Right atrium auricular region (tissue), 2 donors: ENCODE data around the gene MARK3. TPM values are rescaled to one million over a fixed set of nuclear protein-coding genes. Genes with fewer than 3 reads are reported as not detected.

Experiments
- DNase-seq: peaks from one replicate; pipeline ENCODE4 v3.0.0-alpha.2; 2019; ENCODE audit warnings: low spot score
- H3K27ac ChIP-seq, 2 donors: fragments of 200-600 bp; sonication (generic); 1 replicate in 1 of 2; 2 replicates in 1 of 2; pipeline ENCODE4 v1.5.1; 2016 to 2019
- H3K27me3 ChIP-seq, 2 donors: fragments of 200-600 bp; sonication (generic); one replicate each; pipeline versions ENCODE4 v1.5.1 to v1.6.0; 2017 to 2019
- H3K36me3 ChIP-seq: fragments of 200-600 bp; sonication (generic); one replicate; pipeline ENCODE4 v1.5.1; 2016
- H3K4me1 ChIP-seq, 2 donors: fragments of 200-600 bp; sonication (generic); one replicate each; pipeline versions ENCODE4 v1.5.1 to v1.6.0; 2017 to 2019
- H3K4me3 ChIP-seq, 2 donors: fragments of 200-600 bp; sonication (generic); 1 replicate in 1 of 2; 2 replicates in 1 of 2; pipeline ENCODE4 v1.5.1; 2017 to 2019; ENCODE audit warnings: mild to moderate bottlenecking in 1 of 2, moderate library complexity in 1 of 2
- H3K9me3 ChIP-seq, 2 donors: fragments of 200-600 bp; sonication (generic); one replicate each; pipeline ENCODE4 v1.5.1; 2019
- total RNA-seq, 2 donors: library from RNA; depleted of rRNA; stranded (reverse); fragments of >200 nt; gene quantifications; one replicate each; pipeline ENCODE4 v1.1.0, GENCODE V29; 2016
- TF ChIP-seq, protein P1 (sequence below), 2 donors: fragments of 200-600 bp; sonication (generic); IDR thresholded peaks; one replicate each; pipeline ENCODE4 v1.5.1; 2019; ENCODE audit warnings: antibody characterized with exemption in 2 of 2

MARK3 gene
- total RNA-seq, 2 donors from 2014 or later: 71.7 to 74.2 TPM

DNA sequence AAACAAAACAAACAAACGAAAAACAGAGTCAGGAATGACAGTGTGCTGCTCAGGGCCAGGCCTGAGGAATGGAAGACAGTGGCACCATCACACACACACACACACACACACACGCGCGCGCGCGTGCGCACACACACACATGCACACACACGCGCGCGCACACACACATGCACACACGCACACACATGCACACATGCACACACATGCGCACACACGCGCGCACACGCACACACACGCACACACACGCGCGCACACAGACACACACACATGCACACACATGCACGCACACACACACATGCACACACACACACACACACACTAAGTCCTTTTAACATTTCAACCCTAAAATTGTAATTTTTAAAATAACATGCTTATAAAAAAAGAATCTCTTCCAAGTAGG is 13.2 kb upstream of the MARK3 start:
- no peak overlapping the region for H3K27ac ChIP-seq
- no peaks in the 10 kb centered on the region for H3K27me3 ChIP-seq
- H3K4me3 ChIP-seq: no peak overlapping the region
- TF ChIP-seq, protein P1, sequence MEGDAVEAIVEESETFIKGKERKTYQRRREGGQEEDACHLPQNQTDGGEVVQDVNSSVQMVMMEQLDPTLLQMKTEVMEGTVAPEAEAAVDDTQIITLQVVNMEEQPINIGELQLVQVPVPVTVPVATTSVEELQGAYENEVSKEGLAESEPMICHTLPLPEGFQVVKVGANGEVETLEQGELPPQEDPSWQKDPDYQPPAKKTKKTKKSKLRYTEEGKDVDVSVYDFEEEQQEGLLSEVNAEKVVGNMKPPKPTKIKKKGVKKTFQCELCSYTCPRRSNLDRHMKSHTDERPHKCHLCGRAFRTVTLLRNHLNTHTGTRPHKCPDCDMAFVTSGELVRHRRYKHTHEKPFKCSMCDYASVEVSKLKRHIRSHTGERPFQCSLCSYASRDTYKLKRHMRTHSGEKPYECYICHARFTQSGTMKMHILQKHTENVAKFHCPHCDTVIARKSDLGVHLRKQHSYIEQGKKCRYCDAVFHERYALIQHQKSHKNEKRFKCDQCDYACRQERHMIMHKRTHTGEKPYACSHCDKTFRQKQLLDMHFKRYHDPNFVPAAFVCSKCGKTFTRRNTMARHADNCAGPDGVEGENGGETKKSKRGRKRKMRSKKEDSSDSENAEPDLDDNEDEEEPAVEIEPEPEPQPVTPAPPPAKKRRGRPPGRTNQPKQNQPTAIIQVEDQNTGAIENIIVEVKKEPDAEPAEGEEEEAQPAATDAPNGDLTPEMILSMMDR (IDR thresholded peaks at IDR 0.05): no peak
- no peaks in the 10 kb centered on the region for H3K4me1 ChIP-seq
- no peaks in the 10 kb centered on the region for H3K36me3 ChIP-seq
- no peak for DNase-seq
- no peaks in the 10 kb centered on the region for H3K9me3 ChIP-seq

DNA sequence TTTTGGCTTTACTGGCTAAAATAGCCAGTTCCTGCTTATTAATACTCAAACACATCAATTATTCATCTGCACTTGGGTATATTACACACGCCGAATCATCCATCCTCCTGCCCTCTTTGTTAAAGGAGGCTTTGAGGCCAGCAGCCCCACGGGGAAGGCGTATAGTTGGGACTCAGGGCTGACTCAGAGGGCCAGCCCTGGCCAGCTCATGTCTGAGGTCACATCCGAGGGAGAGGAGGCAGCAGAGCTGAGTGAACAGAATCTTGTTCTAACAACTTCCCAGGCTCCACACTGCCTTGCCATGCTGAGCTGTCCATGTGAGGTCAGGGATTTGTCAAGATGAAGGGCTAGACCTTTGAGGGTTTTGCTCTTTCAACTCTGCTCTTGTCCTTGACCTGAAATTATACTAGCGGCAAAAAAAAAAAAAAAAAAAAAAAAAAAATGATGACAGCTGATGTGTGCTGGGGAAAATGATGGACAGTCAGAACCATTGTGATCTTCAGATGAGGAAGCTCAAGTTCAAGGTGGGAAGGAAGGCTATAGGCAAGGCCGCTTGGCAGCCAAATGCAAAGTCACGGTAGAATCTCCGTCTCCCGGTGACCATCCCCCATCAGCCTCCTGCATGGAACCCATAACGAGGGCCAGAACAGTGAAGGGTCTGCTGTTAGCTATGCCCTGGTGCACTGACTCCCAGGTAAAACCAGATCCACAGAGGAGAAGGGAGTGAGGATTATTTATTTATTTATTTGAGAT is 12.5 kb upstream of the MARK3 start:
- no peaks in the 10 kb centered on the region for H3K9me3 ChIP-seq
- TF ChIP-seq, protein P1 (IDR thresholded peaks at IDR 0.05): no peak
- no peaks in the 10 kb centered on the region for H3K27me3 ChIP-seq
- H3K4me3 ChIP-seq: no peak overlapping the region
- H3K4me1 ChIP-seq: no peaks in the 10 kb centered on the region
- H3K27ac ChIP-seq: no peak overlapping the region
- no peaks in the 10 kb centered on the region for H3K36me3 ChIP-seq
- no peak for DNase-seq

DNA sequence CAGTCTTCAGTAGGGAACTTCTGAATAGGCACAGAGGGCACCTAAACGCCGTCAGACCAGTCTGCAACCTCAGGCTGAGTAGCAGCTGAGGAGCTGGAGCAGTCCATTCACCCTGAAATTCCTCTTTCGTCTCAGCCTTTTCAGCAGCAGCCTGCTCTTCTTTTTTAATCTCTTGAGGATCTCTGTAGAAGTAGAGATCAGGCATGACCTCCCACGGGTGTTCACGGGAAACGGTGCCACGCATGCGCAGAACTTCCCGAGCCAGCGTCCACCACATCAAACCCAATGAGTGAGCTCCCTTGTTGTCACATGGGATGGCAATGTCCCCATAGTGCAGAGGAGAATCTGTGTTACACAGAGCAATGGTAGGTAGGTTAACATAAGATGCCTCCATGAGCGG is 11.1 kb upstream of the MARK3 start:
- H3K27ac ChIP-seq: no peak overlapping the region
- H3K4me3 ChIP-seq: no peak overlapping the region
- no peaks in the 10 kb centered on the region for H3K4me1 ChIP-seq
- DNase-seq: no peak
- TF ChIP-seq, protein P1 (IDR thresholded peaks at IDR 0.05): no peak
- no peaks in the 10 kb centered on the region for H3K27me3 ChIP-seq
- no peaks in the 10 kb centered on the region for H3K9me3 ChIP-seq
- no peaks in the 10 kb centered on the region for H3K36me3 ChIP-seq

DNA sequence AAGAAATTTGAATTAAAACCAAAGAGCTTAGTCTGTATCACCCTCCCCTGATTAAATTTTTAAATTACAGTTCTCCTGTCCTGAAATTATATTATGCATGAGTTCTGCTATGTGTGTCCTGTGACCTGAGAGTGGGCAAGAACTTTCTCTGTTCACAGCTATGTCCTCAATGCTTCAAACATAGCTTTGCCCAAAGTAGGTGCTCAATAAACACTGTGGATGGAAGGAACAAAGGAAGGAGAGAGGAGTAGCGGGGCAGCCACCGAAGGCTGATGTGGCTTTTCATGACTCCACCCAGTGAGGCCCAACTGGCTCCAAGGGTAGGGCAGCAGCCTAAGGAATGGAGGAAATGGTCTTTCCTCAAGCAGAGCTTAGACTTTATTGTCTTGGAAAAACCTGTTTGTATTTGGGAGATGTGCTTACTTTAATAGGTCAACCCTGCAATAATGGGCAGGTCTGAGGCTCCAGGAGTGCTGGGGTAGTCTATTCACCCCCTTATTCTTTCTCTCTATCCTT is 7.6 kb upstream of the MARK3 start:
- Histone ChIP-seq H3K9me3 (no peaks in the 10 kb centered on the region), H3K4me1 (no peaks in the 10 kb centered on the region), H3K4me3 (no peak overlapping the region), H3K27ac (no peak overlapping the region), H3K36me3 (no peaks in the 10 kb centered on the region), H3K27me3 (no peaks in the 10 kb centered on the region)
- TF ChIP-seq, protein P1 (IDR thresholded peaks at IDR 0.05): no peak
- DNase-seq: no peak

DNA sequence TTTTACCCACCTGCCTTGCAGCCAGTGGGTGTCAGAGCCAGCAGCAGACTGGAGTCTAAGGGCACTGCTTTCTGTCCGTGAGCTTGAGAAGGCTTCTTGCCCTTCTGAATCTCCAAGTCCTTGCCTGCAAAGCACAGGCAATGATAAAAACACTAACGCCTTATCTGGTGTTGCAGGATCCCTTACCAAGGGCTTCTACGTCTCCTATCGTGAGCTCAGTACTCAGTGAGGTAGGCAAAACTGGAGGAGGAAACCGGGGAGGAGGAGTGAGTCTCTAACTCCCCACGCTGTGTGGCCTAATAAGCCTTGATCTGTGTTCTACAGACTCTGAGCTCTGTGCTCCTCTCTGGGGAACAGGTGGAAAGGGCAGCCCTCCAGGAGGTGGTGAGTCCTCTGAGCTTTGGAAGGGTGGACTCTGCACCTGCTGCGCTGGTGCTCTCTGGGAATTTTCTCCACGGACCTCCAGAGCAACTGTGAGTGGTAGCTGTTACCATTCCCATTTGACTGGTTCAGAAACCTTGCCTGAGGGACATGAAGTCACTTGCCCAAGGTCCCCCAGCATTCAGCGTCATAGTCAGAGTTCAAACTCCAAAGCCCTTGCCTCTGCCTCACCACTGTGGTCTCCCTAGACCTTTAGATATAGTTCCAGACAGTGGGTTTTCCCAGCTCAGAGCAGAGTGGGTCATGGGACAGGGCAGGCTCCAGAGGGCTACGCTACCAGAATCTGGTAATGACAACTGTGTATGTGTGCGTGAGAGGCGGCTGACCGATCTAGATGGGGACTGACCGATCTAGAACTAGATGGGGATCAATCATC is 7.0 kb upstream of the MARK3 start:
- Histone ChIP-seq H3K9me3 (no peaks in the 10 kb centered on the region), H3K36me3 (no peaks in the 10 kb centered on the region), H3K27me3 (no peaks in the 10 kb centered on the region), H3K27ac (no peak overlapping the region), H3K4me3 (no peak overlapping the region), H3K4me1 (no peaks in the 10 kb centered on the region)
- DNase-seq: no peak
- TF ChIP-seq, protein P1 (IDR thresholded peaks at IDR 0.05): no peak
